Frontal cortex (tissue), 4 donors: ENCODE data around the gene SLC5A11. TPM values are rescaled to one million over a fixed set of nuclear protein-coding genes. Genes with fewer than 3 reads are reported as not detected.

ENCODE experiments used
- DNase-seq, 2 donors: peaks; one replicate each; pipeline ENCODE4 v3.0.0; 2012; ENCODE audit warnings: low spot score in 2 of 2
- FAIRE-seq: peaks from 2 replicates; lab custom pipeline; 2012; peaks lifted over from hg19 to GRCh38; lab: Jason Lieb, UNC
- total RNA-seq: library from RNA; depleted of rRNA; stranded (reverse); fragments of >200 nt; gene quantifications from one replicate; pipeline ENCODE4 v1.2.3, GENCODE V29; 2014
- donor health status: control.
- donor health status: control.
- donor health status: control.

The SLC5A11 gene
- total RNA-seq, 1 donor from 2014 or later = not detected

- DNase-seq = no peak
Observed at GRCh38 chr16:24953721-24954120, 108.0 kb downstream of the SLC5A11 start.

GRCh38 chr16:24954137-24954536 lies 108.4 kb downstream of the SLC5A11 start:
- DNase-seq = no peak
- FAIRE-seq = no peak

More at GRCh38 chr16:24953721-24954120, 108.0 kb downstream of the SLC5A11 start:
- no peak for FAIRE-seq

GRCh38 chr16:24955975-24956731 lies 110.4 kb downstream of the SLC5A11 start:
- FAIRE-seq (no peak), DNase-seq (no peak)

GRCh38 chr16:24957887-24958286 lies 112.1 kb downstream of the SLC5A11 start:
- FAIRE-seq = no peak
- DNase-seq = no peak

Other genes with a start within 250 kb of the SLC5A11 start
- 53.8 TPM for gene TNRC6A, start 116.3 kb upstream of the SLC5A11 start, total RNA-seq
- gene ARHGAP17, start 169.4 kb downstream of the SLC5A11 start, total RNA-seq = 19.6 TPM